ENCODE data around the gene ST6GALNAC2. TPM values are rescaled to one million over a fixed set of nuclear protein-coding genes. Genes with fewer than 3 reads are reported as not detected.
"Not testable (repeated sequence)": the region's sequence is repeated elsewhere in the genome, so short reads cannot be mapped to it uniquely, and the experiment has no call there.

ST6GALNAC2 gene
- total RNA-seq, 1 donor from 2014 or later = 13.6 TPM

DNA sequence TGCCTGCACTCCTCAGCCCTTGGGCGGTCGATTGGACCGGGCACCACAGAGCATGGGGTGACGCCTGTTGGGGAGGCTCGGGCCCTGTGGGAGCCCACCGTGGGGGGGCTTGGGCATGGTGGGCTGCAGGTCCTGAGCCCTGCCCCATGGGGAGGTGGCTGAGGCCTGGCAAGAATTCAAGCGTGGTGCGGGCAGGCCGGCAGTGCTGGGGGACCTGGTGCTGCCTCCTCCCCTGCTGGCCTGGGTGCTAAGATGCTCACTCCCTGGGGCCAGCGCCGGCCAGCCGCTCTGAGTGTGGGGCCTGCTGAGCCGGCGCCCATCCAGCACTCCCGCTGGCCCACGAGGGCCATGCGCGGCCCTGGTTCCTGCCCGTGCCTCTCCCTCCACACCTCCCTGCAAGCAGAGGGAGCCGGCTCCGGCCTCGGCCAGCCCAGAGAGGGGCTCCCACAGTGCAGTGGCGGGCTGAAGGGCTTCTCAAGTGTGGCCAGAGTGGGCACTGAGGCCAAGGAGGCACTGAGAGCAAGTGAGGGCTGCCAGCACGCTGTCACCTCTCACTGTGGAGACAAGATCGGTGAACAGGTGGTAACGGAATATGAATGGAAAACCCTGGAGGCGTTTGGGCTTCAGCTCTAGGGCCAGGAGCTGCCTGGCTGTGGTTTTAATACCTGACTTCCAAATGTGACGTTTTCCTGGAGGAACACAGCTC, 29.4 kb upstream of the ST6GALNAC2 start:
- TF ChIP-seq CTCF (IDR thresholded peaks at IDR 0.05; ENCODE audit: insufficient read depth, low read length, poor library complexity, severe bottlenecking) = no peak
- no peaks in the 10 kb centered on the region for H3K27me3 ChIP-seq (ENCODE audit: control insufficient read depth, insufficient read depth, low read length)
- H3K36me3 ChIP-seq (ENCODE audit: control insufficient read depth, insufficient read depth, low read length) = no peaks in the 10 kb centered on the region
- H3K4me3 ChIP-seq (ENCODE audit: low read depth, low read length) = no peak overlapping the region
- no peak for DNase-seq (ENCODE audit: low read depth)

- H3K4me3 ChIP-seq (ENCODE audit: low read depth, low read length); H3K36me3 ChIP-seq (ENCODE audit: control insufficient read depth, insufficient read depth, low read length); DNase-seq (ENCODE audit: low read depth); H3K27me3 ChIP-seq (ENCODE audit: control insufficient read depth, insufficient read depth, low read length): not testable (repeated sequence)
Observed at GRCh38 chr17:76614064-76614759, 28.6 kb upstream of the ST6GALNAC2 start.

DNA sequence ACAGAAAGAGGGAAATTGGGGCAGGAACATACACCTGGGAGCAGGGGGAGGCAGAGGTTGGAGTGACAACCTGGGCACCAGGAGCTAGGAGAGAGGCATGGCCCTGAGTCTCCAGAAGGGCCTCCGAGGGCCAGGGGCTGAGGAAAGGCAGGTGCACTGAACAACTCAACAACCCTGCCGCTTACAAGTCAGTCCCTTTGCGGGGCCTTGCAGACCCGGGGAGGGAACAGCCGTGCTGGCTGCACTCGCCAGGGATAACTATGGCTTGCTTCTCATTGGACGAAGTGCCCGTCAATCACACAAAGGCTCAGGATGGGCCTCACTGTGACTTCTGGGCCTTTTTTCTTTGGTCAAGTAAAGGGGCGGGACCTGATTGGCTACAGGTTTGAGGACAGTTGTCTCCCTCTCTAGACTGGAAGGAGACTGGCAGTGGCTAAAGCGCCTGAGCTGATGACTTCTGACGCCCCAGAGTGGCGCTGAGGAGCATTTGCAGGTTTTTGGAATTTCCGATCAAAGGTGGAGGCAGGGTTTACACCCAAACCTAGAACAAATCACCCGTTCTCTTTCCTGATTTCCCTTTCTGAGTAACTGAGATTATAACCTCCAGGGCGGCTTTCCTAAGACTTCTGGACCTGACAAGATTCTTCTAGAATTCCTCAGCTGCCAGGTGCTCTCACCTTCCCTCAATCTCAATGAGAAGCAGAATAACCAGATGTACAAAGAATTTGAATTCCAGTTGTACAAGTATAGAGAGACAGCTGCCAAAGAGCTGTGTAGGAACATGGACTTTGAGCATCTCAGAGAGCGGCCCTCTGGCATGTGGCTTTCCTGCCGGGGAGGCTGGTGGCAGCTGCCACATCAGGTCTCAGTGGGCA, 27.6 kb upstream of the ST6GALNAC2 start:
- no peak for DNase-seq (ENCODE audit: low read depth)
- Histone ChIP-seq H3K27me3 (ENCODE audit: control insufficient read depth, insufficient read depth, low read length) (no peaks in the 10 kb centered on the region), H3K36me3 (ENCODE audit: control insufficient read depth, insufficient read depth, low read length) (no peaks in the 10 kb centered on the region), H3K4me3 (ENCODE audit: low read depth, low read length) (no peak overlapping the region)
- no peak for TF ChIP-seq CTCF (IDR thresholded peaks at IDR 0.05; ENCODE audit: insufficient read depth, low read length, poor library complexity, severe bottlenecking)

DNA sequence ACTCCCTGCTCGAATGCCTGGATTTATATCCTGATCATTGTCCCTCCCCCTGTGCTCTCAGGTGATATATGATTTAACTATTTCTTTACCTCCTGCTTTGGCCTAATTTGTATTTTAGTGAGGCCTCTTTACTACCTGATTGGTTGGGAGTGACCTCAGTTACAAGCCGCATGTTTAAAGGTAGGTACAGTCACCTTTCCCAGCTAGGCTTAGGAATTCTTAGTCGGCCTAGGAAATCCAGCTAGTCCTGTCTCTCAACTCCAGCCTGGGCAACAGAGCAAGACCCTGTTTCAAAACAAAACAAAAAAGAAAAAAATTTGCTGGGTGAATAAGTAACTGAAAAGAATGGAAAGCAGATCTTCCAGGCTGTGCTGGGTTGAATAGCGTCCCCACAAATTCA, 26.8 kb upstream of the ST6GALNAC2 start:
- H3K4me3 ChIP-seq (ENCODE audit: low read depth, low read length) = no peak overlapping the region
- TF ChIP-seq CTCF (IDR thresholded peaks at IDR 0.05; ENCODE audit: insufficient read depth, low read length, poor library complexity, severe bottlenecking) = no peak
- no peaks in the 10 kb centered on the region for H3K27me3 ChIP-seq (ENCODE audit: control insufficient read depth, insufficient read depth, low read length)
- no peaks in the 10 kb centered on the region for H3K36me3 ChIP-seq (ENCODE audit: control insufficient read depth, insufficient read depth, low read length)
- DNase-seq (ENCODE audit: low read depth) = no peak

- no peak overlapping the region for H3K4me3 ChIP-seq (ENCODE audit: low read depth, low read length)
- DNase-seq (ENCODE audit: low read depth) = no peak
- no peaks in the 10 kb centered on the region for H3K36me3 ChIP-seq (ENCODE audit: control insufficient read depth, insufficient read depth, low read length)
- no peak for TF ChIP-seq CTCF (IDR thresholded peaks at IDR 0.05; ENCODE audit: insufficient read depth, low read length, poor library complexity, severe bottlenecking)
- H3K27me3 ChIP-seq (ENCODE audit: control insufficient read depth, insufficient read depth, low read length) = no peaks in the 10 kb centered on the region
Observed at GRCh38 chr17:76611758-76612157, 26.1 kb upstream of the ST6GALNAC2 start.

DNA sequence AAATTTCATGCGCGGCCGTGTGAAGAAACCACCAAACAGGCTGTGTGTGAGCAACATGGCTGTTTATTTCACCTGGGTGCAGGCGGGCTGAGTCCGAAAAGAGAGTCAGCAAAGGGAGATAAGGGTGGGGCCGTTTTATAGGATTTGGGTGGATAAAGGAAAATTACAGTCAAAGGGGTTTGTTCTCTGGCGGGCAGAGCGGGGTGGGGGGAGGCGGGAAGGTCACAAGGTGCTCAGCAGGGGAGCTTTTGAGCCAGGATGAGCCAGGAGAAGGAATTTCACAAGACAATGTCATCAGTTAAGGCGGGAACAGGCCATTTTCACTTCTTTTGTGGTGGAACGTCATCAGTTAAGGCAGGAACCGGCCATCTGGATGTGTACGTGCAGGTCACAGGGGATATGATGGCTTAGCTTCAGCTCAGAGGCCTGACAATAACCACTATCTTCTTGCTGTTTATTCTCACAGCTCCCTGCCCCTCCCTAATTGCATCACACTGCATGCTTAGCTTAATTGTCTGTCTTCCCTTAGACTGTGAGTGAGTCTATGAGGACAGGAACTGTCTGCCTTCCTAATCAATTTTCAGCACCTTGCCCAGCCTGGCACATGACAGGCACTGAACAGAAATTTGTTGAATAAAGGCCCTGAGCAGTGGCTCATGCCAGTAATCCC, 25.6 kb upstream of the ST6GALNAC2 start:
- not testable (repeated sequence) for H3K4me3 ChIP-seq (ENCODE audit: low read depth, low read length); H3K36me3 ChIP-seq (ENCODE audit: control insufficient read depth, insufficient read depth, low read length); H3K27me3 ChIP-seq (ENCODE audit: control insufficient read depth, insufficient read depth, low read length); DNase-seq (ENCODE audit: low read depth)

GRCh38 chr17:76606685-76607084, 21.0 kb upstream of the ST6GALNAC2 start:
- not testable (repeated sequence) for H3K4me3 ChIP-seq (ENCODE audit: low read depth, low read length); H3K36me3 ChIP-seq (ENCODE audit: control insufficient read depth, insufficient read depth, low read length); H3K27me3 ChIP-seq (ENCODE audit: control insufficient read depth, insufficient read depth, low read length); DNase-seq (ENCODE audit: low read depth)

Measured in kidney epithelial cell (primary cell).